ENCODE results near the gene HNRNPH1. TPM values are rescaled to one million over a fixed set of nuclear protein-coding genes. Genes with fewer than 3 reads are reported as not detected.

Gene HNRNPH1
- total RNA-seq, 1 experiment from 2014 or later, result 317 TPM

GRCh38 chr5:179605026-179605833 is 18.2 kb downstream of the HNRNPH1 start:
- no peak for DNase-seq (ENCODE audit: low read depth)

GRCh38 chr5:179603308-179603707 is 20.2 kb downstream of the HNRNPH1 start:
- no peak for DNase-seq (ENCODE audit: low read depth)

GRCh38 chr5:179601871-179602625 is 21.4 kb downstream of the HNRNPH1 start:
- no peak for DNase-seq (ENCODE audit: low read depth)

- no peak for DNase-seq (ENCODE audit: low read depth)
These were observed 23.5 kb downstream of the HNRNPH1 start for GRCh38 chr5:179599973-179600372.

- DNase-seq (ENCODE audit: low read depth), result no peak
These were observed 23.9 kb downstream of the HNRNPH1 start for GRCh38 chr5:179599566-179599965.

GRCh38 chr5:179599100-179599499 is 24.4 kb downstream of the HNRNPH1 start:
- DNase-seq (ENCODE audit: low read depth), result no peak

- DNase-seq (ENCODE audit: low read depth), result no peak
These were observed 27.1 kb downstream of the HNRNPH1 start for GRCh38 chr5:179596421-179596820.

- DNase-seq (ENCODE audit: low read depth), result no peak
These were observed 27.6 kb downstream of the HNRNPH1 start for GRCh38 chr5:179595916-179596315.

GRCh38 chr5:179588166-179588565 is 35.3 kb downstream of the HNRNPH1 start:
- no peak for DNase-seq (ENCODE audit: low read depth)

GRCh38 chr5:179585941-179586401 is 37.5 kb downstream of the HNRNPH1 start:
- no peak for DNase-seq (ENCODE audit: low read depth)

GRCh38 chr5:179577286-179577960 is 46.0 kb downstream of the HNRNPH1 start:
- DNase-seq (ENCODE audit: low read depth), result no peak

GRCh38 chr5:179572386-179572785 is 51.1 kb downstream of the HNRNPH1 start:
- no peak for DNase-seq (ENCODE audit: low read depth)

GRCh38 chr5:179568721-179569120 is 54.8 kb downstream of the HNRNPH1 start:
- no peak for DNase-seq (ENCODE audit: low read depth)

GRCh38 chr5:179564526-179564925 is 58.9 kb downstream of the HNRNPH1 start:
- DNase-seq (ENCODE audit: low read depth), result no peak

Other genes starting within 250 kb of the HNRNPH1 start
- gene RUFY1, start 73.1 kb downstream of the HNRNPH1 start, total RNA-seq (2014; rRNA removed; shearing (Covaris generic)), result 25.5 and 38.3 TPM in 2 replicates
- gene CBY3, start 57.4 kb upstream of the HNRNPH1 start, total RNA-seq (2014; rRNA removed; shearing (Covaris generic)), result not detected in 2 replicates
- 625 and 681 TPM in 2 replicates for gene CANX, start 75.3 kb upstream of the HNRNPH1 start, total RNA-seq (2014; rRNA removed; shearing (Covaris generic))
- gene MAML1, start 109.2 kb upstream of the HNRNPH1 start, total RNA-seq (2014; rRNA removed; shearing (Covaris generic)), result 7.5 and 17.2 TPM in 2 replicates
- gene LTC4S, start 170.3 kb upstream of the HNRNPH1 start, total RNA-seq (2014; rRNA removed; shearing (Covaris generic)), result not detected in 2 replicates
- gene MGAT4B, start 183.2 kb upstream of the HNRNPH1 start, total RNA-seq (2014; rRNA removed; shearing (Covaris generic)), result 146 and 187 TPM in 2 replicates
- gene SQSTM1, start 197.2 kb upstream of the HNRNPH1 start, total RNA-seq (2014; rRNA removed; shearing (Covaris generic)), result 390 and 442 TPM in 2 replicates
- gene MRNIP, start 235.1 kb upstream of the HNRNPH1 start, total RNA-seq (2014; rRNA removed; shearing (Covaris generic)), result 11.3 and 13.2 TPM in 2 replicates

All from M059J (cell line).